Tibial nerve (tissue), 4 donors: ENCODE measurements around the gene CUEDC1. TPM values are rescaled to one million over a fixed set of nuclear protein-coding genes. Genes with fewer than 3 reads are reported as not detected.

ENCODE experiments used
- DNase-seq, 2 donors: peaks; one replicate each; pipeline ENCODE4 v3.0.0-alpha.2; 2019; ENCODE audit warnings: low spot score in 2 of 2
- H3K27ac ChIP-seq, 4 donors: fragments of 200-600 bp; sonication (generic) in 3 of 4; one replicate each; pipeline ENCODE4 v1.5.1; 2017 to 2019; ENCODE audit warnings: mild to moderate bottlenecking in 1 of 4
- H3K27me3 ChIP-seq, 2 donors: fragments of 200-600 bp; sonication (generic) in 1 of 2; one replicate each; pipeline versions ENCODE4 v1.5.1 to v1.6.0; 2017 to 2019
- H3K36me3 ChIP-seq, 3 donors: fragments of 200-600 bp; sonication (generic); one replicate each; pipeline ENCODE4 v1.5.1; 2018 to 2019
- H3K4me1 ChIP-seq, 4 donors: fragments of 200-600 bp; sonication (generic) in 3 of 4; one replicate each; pipeline ENCODE4 v1.5.1; 2017 to 2019
- H3K4me3 ChIP-seq, 4 donors: fragments of 200-600 bp; sonication (generic) in 3 of 4; one replicate each; pipeline ENCODE4 v1.5.1; 2017 to 2019; ENCODE audit warnings: mild to moderate bottlenecking in 1 of 4, moderate library complexity in 1 of 4
- H3K9me3 ChIP-seq, 4 donors: fragments of 200-600 bp; sonication (generic) in 3 of 4; one replicate each; pipeline ENCODE4 v1.5.1; 2017 to 2019
- EP300 ChIP-seq, 2 donors: sonication (generic); formaldehyde crosslinking; IDR thresholded peaks; one replicate each; pipeline ENCODE4 v1.6.1; 2017; ENCODE audit warnings: antibody characterized with exemption in 2 of 2, mild to moderate bottlenecking in 1 of 2
- POLR2A ChIP-seq, 2 donors: fragments of 450-650 bp; IDR thresholded peaks; one replicate each; pipeline ENCODE4 v1.6.1; 2017; ENCODE audit warnings: antibody characterized with exemption in 2 of 2, mild to moderate bottlenecking in 2 of 2, moderate library complexity in 2 of 2
- WGBS, 2 donors: methylation state at CpG; one replicate each; pipeline ENCODE4 v1.1.5; 2018; 5-methylcytosine and 5-hydroxymethylcytosine counted together
- total RNA-seq, 4 donors: library from RNA; depleted of rRNA; stranded (reverse); fragments of >200 nt; gene quantifications; one replicate each; pipeline ENCODE4 v1.1.0, GENCODE V29; 2016
- TF ChIP-seq, protein P1 (sequence below), 5 experiments: fragments of 200-600 bp in 3 of 5; fragments of 450-650 bp in 2 of 5; sonication (generic) in 3 of 5; IDR thresholded peaks; one replicate each; pipeline ENCODE4 v1.5.1; 2016 to 2019; ENCODE audit warnings: antibody characterized with exemption in 5 of 5, mild to moderate bottlenecking in 3 of 5, moderate library complexity in 2 of 5

Gene CUEDC1
- total RNA-seq, 4 donors from 2014 or later = 32.1 to 55.5 (median 38.8) TPM

DNA sequence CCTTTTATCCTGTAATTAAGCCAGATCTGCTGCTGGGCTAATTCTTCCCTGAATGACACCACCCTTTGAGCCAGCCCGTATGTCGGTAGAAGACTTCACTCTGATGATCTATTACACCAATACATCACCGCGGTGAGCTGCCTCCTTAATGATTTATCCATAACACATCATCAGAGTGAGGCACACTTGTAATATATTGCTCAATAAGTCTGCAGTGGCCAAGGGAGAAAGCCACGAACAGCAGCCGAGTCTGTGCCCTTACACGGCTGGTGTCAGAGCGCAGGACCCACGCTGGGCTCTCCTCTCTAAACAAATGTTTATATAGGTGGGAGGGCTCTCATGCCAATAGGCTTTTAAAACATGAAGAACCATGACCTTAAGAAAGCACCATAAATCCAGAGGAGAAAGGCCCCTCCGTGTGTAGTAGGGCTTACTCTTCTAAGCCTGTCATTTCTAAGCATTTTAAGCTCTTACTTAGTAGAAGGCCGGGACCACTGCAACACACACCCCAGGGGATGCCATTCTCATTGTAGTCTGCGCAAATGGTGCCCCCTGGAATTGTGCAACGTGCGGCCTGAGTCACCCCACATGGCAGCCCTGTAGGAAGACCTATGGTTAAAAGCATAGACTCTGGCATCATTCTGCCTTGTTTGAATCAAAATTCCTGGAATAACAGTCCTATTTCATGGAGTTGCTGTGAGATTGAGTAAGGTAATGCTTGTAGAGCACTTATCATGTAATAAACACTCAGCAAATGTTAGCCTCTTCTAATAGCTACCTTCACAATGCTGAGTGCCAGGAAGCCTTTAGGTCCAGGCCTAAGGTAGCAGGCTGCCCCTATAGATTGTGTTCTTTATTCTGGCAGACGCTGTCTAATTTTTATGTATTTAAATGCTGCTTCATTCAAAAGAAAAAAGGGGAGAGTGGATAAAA, 131.5 kb downstream of the CUEDC1 start:
- no peak overlapping the region for H3K27ac ChIP-seq
- no peaks in the 10 kb centered on the region for H3K4me1 ChIP-seq
- H3K36me3 ChIP-seq = no peaks in the 10 kb centered on the region
- H3K27me3 ChIP-seq = no peaks in the 10 kb centered on the region
- WGBS, 2 donors = 59 to 78% methylated on average over 15 of the region's 15 CpGs
- no peaks in the 10 kb centered on the region for H3K9me3 ChIP-seq
- TF ChIP-seq, protein P1, sequence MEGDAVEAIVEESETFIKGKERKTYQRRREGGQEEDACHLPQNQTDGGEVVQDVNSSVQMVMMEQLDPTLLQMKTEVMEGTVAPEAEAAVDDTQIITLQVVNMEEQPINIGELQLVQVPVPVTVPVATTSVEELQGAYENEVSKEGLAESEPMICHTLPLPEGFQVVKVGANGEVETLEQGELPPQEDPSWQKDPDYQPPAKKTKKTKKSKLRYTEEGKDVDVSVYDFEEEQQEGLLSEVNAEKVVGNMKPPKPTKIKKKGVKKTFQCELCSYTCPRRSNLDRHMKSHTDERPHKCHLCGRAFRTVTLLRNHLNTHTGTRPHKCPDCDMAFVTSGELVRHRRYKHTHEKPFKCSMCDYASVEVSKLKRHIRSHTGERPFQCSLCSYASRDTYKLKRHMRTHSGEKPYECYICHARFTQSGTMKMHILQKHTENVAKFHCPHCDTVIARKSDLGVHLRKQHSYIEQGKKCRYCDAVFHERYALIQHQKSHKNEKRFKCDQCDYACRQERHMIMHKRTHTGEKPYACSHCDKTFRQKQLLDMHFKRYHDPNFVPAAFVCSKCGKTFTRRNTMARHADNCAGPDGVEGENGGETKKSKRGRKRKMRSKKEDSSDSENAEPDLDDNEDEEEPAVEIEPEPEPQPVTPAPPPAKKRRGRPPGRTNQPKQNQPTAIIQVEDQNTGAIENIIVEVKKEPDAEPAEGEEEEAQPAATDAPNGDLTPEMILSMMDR (IDR thresholded peaks at IDR 0.05) = no peak
- TF ChIP-seq POLR2A (IDR thresholded peaks at IDR 0.05) (no peak), EP300 (IDR thresholded peaks at IDR 0.05) (no peak)
- H3K4me3 ChIP-seq = no peak overlapping the region
- DNase-seq = no peak

DNA sequence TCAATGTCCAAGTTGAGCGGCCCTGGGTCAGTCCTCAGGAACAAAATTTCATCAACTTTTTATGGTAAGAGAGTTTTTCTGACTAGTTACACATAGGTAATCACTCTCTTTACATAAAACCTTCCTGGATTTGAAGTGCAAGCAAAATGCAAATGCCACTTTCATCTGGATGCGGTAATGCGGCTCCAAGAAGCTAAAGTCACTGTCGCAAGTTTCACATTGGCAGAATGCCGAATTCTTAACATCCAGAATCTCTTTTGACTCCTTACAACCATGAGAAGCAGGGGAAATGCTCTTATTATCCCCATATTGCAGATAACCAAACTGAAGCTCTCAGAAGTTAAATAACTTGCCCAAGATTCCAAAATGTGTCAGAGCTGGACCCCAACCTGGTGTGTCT, 135.3 kb downstream of the CUEDC1 start:
- no peak for DNase-seq
- Histone ChIP-seq H3K4me3 (no peak overlapping the region), H3K27me3 (no peaks in the 10 kb centered on the region), H3K36me3 (no peaks in the 10 kb centered on the region), H3K27ac (no peak overlapping the region), H3K4me1 (no peaks in the 10 kb centered on the region), H3K9me3 (no peaks in the 10 kb centered on the region)
- 86 to 87% methylated on average over 5 of the region's 5 CpGs for WGBS, 2 donors
- TF ChIP-seq EP300 (IDR thresholded peaks at IDR 0.05) (no peak), POLR2A (IDR thresholded peaks at IDR 0.05) (no peak)
- TF ChIP-seq, protein P1 (IDR thresholded peaks at IDR 0.05) = no peak

DNA sequence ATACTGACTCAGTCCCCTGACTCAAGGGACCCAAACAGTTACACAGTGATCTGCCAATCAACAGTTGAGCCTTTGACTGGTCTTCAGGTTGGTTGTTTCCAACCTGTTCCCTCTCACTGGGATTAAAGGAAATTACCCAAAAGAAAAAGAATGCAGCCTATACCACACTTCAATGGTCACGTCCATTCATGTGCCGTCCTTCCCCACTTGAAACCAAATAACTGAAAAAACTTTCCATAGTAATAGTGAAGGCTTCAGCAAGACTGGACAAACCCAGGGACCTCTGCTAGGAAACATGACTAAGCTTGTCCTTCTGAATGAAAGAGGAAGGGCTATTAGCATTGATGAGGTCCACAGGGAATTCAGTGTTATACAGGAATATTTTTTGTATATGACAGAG, 135.9 kb downstream of the CUEDC1 start:
- Histone ChIP-seq H3K4me3 (no peak overlapping the region), H3K27me3 (no peaks in the 10 kb centered on the region), H3K9me3 (no peaks in the 10 kb centered on the region), H3K4me1 (no peaks in the 10 kb centered on the region), H3K27ac (no peak overlapping the region), H3K36me3 (no peaks in the 10 kb centered on the region)
- WGBS, 2 donors = 85 to 88% methylated on average over 2 of the region's 2 CpGs
- DNase-seq = no peak
- TF ChIP-seq EP300 (IDR thresholded peaks at IDR 0.05) = no peak
- no peak for TF ChIP-seq POLR2A (IDR thresholded peaks at IDR 0.05)
- TF ChIP-seq, protein P1 (IDR thresholded peaks at IDR 0.05) = no peak

DNA sequence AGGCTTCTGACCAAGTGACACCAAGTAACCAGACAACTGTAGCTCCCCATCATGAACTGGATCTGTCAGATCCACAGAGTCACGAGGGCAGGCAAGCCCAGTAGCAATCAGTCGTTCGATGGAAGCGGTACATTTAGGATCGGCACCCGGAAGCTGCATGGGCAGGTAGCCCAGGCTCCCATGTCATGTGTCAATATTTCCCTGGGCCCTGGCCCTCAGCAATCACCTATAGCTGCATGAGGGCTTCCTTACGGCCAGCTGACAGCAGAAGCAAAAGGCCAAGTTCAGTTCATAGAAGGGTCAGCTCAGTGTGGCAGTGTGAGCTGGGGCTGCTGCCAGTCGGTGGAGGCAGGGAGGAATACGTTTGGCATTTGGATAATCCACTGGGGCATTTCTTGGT, 137.1 kb downstream of the CUEDC1 start:
- no peak for DNase-seq
- 74 to 80% methylated on average over 9 of the region's 9 CpGs for WGBS, 2 donors

DNA sequence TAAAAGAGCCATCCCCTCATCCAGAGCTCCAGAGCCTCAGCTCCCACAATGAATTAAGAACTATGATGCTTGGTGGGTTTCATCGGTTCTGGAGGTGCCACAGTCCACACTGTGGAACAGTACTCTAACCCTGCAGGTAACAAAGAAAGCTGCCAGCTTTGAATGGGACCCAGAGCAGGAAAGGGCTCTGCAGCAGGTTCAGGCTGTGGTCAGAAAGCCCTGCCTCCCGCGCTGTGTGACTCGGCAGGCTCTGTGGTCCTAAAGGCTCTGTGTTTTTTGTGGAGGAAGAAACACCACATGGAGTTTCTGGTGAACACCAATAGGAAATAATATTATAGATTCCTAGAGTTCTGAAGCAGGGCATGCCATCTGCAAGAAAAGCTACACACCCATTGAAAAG, 137.9 kb downstream of the CUEDC1 start:
- 84 to 86% methylated on average over 4 of the region's 4 CpGs for WGBS, 2 donors
- H3K4me1 ChIP-seq = no peaks in the 10 kb centered on the region
- DNase-seq = no peak

More for the DNA sequence above, 137.1 kb downstream of the CUEDC1 start:
- H3K4me3 ChIP-seq = no peak overlapping the region
- H3K27me3 ChIP-seq = no peaks in the 10 kb centered on the region
- TF ChIP-seq EP300 (IDR thresholded peaks at IDR 0.05) = no peak
- no peak for TF ChIP-seq POLR2A (IDR thresholded peaks at IDR 0.05)
- TF ChIP-seq, protein P1 (IDR thresholded peaks at IDR 0.05) = no peak
- H3K27ac ChIP-seq = no peak overlapping the region
- H3K4me1 ChIP-seq = no peaks in the 10 kb centered on the region
- no peaks in the 10 kb centered on the region for H3K9me3 ChIP-seq
- H3K36me3 ChIP-seq = no peaks in the 10 kb centered on the region

More for the DNA sequence above, 137.9 kb downstream of the CUEDC1 start:
- H3K27me3 ChIP-seq = no peaks in the 10 kb centered on the region
- H3K4me3 ChIP-seq = no peak overlapping the region
- no peaks in the 10 kb centered on the region for H3K9me3 ChIP-seq
- TF ChIP-seq POLR2A (IDR thresholded peaks at IDR 0.05) (no peak), EP300 (IDR thresholded peaks at IDR 0.05) (no peak)
- TF ChIP-seq, protein P1 (IDR thresholded peaks at IDR 0.05) = no peak
- no peaks in the 10 kb centered on the region for H3K36me3 ChIP-seq
- no peak overlapping the region for H3K27ac ChIP-seq
